ENCODE results near the gene CTDSP2.

CTDSP2 gene

DNA sequence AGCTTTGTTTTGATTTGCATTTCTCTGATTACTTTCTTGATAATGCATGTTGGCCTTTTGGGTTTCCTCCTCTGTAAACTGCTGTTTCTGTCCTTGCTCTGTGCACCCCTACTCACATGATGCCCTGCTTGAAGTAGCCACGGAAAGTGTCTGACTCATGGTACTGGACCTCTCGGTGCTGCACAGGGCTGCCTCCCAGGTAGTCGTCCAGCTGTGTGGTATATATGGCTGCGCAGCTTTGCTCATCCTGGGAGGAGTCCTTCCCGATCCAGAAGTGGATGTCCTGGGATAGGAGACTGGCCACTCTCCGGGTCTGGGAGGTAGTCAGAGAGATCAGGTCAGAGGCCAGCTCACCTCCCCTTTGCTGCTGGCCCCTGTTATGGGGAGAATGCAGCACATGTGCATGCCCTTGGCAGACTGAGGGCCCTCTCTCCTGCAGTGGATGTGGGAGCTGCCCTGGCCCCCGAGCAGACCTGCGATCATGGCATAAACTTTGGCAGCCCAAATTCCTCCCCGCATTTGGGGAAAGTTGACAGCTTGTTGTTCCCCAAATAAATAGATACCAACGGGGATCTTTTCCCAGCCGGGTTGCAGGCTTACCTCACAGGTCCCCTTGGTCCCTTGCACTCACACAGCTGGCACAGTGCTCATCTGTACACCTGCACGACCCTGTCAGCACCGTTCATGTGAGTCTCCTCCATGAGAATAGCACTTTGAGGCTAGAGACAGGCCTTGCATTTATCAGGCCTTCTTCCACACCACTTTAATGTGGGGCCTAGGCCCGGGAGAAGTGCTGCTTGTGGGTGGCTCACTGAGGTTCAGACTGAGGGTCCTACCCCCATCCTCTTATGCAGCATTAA, 33.2 kb downstream of the CTDSP2 start:
- no peak overlapping the region for H3K4me3 ChIP-seq (ENCODE audit: low read depth, low read length)
- no peak for DNase-seq (ENCODE audit: low read depth)
- TF ChIP-seq, protein P1, sequence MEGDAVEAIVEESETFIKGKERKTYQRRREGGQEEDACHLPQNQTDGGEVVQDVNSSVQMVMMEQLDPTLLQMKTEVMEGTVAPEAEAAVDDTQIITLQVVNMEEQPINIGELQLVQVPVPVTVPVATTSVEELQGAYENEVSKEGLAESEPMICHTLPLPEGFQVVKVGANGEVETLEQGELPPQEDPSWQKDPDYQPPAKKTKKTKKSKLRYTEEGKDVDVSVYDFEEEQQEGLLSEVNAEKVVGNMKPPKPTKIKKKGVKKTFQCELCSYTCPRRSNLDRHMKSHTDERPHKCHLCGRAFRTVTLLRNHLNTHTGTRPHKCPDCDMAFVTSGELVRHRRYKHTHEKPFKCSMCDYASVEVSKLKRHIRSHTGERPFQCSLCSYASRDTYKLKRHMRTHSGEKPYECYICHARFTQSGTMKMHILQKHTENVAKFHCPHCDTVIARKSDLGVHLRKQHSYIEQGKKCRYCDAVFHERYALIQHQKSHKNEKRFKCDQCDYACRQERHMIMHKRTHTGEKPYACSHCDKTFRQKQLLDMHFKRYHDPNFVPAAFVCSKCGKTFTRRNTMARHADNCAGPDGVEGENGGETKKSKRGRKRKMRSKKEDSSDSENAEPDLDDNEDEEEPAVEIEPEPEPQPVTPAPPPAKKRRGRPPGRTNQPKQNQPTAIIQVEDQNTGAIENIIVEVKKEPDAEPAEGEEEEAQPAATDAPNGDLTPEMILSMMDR (IDR thresholded peaks at IDR 0.05; ENCODE audit: insufficient read depth, low read depth, low read length, missing control alignments): no peak

DNA sequence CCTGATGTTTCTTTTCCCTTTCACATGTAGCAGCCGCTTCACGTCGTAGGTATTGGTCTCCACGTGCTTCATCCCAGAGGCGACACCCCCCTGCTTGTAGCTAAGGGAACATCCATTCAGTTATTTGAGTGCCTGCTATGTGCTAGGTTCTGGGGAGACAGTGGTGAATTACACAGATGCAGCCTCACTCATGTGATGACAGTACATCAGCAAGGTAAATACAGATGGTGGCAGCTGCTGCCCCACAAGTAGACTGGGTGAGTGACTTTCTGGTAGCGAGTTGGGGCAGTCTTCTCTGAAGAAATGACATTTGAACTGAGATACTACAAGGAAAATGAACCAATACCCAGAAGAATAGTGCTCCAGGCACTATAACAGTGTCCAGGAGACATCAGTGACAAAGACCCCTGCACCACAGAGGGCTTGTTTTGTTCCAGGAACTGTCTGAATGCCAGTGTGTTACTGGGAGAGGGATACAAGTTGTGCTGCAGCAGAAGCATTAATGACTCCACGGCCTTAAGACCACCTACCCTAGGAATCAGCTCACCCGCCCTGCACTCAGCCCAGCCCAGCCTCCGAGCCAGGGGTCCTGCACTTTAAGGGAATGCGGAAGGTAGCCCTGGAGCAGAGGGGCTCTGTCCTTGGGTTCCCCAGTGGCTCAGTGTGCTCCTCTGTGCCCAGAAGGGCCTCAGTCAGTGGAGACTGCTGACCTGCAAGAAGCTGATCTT, 35.3 kb downstream of the CTDSP2 start:
- DNase-seq (ENCODE audit: low read depth): no peak
- no peak overlapping the region for H3K4me3 ChIP-seq (ENCODE audit: low read depth, low read length)
- TF ChIP-seq, protein P1 (IDR thresholded peaks at IDR 0.05; ENCODE audit: insufficient read depth, low read depth, low read length, missing control alignments): no peak

DNA sequence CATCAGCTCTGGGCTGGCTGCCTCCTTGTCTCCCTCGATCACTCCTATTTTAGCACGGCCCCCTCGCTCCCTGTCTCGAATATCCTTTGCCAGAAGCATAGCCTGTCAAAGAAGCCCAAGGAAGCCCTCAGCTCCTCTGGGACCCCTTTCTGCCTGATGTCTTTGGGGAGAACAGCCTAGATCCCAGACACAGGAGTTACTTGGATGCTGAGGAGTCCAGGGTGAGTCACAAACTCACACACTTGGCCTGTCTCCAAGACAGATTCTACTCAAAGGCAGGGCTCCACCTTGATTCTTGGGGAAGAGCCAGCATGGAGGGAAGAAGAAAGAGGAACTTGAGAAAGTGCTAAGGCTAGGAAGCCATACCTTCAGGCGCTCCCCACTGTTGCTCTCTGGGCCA, 36.1 kb downstream of the CTDSP2 start:
- no peak for DNase-seq (ENCODE audit: low read depth)
- TF ChIP-seq, protein P1 (IDR thresholded peaks at IDR 0.05; ENCODE audit: insufficient read depth, low read depth, low read length, missing control alignments): no peak
- no peak overlapping the region for H3K4me3 ChIP-seq (ENCODE audit: low read depth, low read length)

DNA sequence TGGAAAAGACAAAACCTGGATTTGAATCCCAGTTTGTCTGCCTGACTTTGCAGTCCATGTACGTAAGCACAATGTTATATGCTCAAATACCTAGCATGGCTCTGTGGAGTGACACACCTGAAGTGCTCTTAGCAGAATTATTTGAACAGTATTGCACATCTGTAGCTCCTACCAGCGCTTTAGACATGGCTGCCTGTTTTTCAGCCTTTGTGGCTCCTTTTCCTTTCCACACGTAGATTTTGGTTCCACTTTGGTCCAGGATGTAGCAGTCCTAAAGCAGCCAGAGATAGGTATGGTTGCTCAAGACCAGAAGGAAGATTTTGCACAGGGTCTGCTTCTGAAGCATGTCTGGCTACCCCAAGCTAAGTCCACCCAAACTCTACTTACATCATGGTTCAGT, 37.1 kb downstream of the CTDSP2 start:
- TF ChIP-seq, protein P1 (IDR thresholded peaks at IDR 0.05; ENCODE audit: insufficient read depth, low read depth, low read length, missing control alignments): no peak
- H3K4me3 ChIP-seq (ENCODE audit: low read depth, low read length): no peak overlapping the region
- DNase-seq (ENCODE audit: low read depth): no peak

DNA sequence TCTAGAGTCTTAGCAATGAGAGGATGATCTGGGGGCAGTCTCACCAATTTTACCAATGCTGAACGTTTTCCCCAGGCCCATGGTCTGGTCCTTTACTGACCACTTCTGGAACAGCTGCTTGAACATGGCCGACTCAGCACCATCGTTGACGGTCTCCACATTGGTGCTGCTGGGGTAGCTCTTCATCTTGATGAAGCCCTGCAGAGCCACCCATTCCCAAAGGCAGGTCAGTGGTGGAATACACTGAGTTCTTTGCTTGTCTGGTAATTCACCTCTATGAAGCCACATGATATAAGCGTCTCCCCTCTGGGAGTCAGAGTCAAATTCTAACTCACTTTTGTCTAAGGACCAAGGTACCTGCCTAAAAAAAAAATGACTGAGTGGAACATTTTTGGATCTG, 38.2 kb downstream of the CTDSP2 start:
- DNase-seq (ENCODE audit: low read depth): no peak
- no peak overlapping the region for H3K4me3 ChIP-seq (ENCODE audit: low read depth, low read length)
- TF ChIP-seq, protein P1 (IDR thresholded peaks at IDR 0.05; ENCODE audit: insufficient read depth, low read depth, low read length, missing control alignments): no peak

DNA sequence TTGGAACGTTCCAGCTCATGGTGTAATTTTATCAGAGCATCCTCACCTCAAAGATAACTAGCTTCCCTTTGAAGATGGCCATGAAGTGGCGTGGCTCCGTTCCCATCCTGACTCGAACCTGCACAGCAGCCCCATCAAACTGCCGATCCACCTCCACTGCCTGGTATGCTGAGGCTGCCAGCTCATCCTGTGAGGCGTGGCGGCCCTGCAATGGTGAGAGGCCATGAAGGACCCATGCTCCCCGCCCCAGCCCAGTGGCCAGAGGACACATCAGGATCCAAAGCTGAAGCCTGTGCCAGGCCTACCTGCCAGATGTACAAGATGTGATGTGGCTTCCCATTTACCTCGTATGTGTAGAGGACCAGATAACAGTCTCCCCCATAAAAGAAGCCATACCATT, 39.2 kb downstream of the CTDSP2 start:
- H3K4me3 ChIP-seq (ENCODE audit: low read depth, low read length): no peak overlapping the region
- DNase-seq (ENCODE audit: low read depth): no peak
- TF ChIP-seq, protein P1 (IDR thresholded peaks at IDR 0.05; ENCODE audit: insufficient read depth, low read depth, low read length, missing control alignments): no peak
